SK-N-SH treated with all-trans-retinoic acid at 6 μM for 48 hours (cell line): Measurements from ENCODE around the gene ALX3.

ENCODE experiments used
- ATAC-seq: fragments of 200-7000 bp; cut with Tn5 transposase; 3 replicates; pipeline ENCODE4 v1.9.1; 2020; ENCODE audit warnings: mild to moderate bottlenecking, moderate library complexity
- ARNTL ChIP-seq: fragments of 450-650 bp; formaldehyde crosslinking; IDR thresholded peaks from 2 replicates; pipeline ENCODE4 v1.5.0; 2020; ENCODE audit warnings: low read depth, mild to moderate bottlenecking, moderate library complexity, borderline replicate concordance
- BACH2 ChIP-seq: fragments of 250-450 bp; sonication (Bioruptor Pico); IDR thresholded peaks from 2 replicates; pipeline ENCODE4 v1.9.0; 2021; ENCODE audit warnings: mild to moderate bottlenecking, borderline replicate concordance
- CSDC2 ChIP-seq: fragments of 250-450 bp; sonication (Bioruptor Pico); IDR thresholded peaks from 2 replicates; pipeline ENCODE4 v1.5.0; 2020; ENCODE audit warnings: mild to moderate bottlenecking, moderate library complexity
- ESRRG ChIP-seq: fragments of 250-450 bp; sonication (Bioruptor Pico); IDR thresholded peaks from 2 replicates; pipeline ENCODE4 v1.6.1; 2021; ENCODE audit warnings: mild to moderate bottlenecking
- GLIS3 ChIP-seq: fragments of 250-450 bp; sonication (Bioruptor Pico); IDR thresholded peaks from 2 replicates; pipeline ENCODE4 v1.5.0; 2020; ENCODE audit warnings: mild to moderate bottlenecking, moderate library complexity
- OSR1 ChIP-seq: fragments of 250-450 bp; sonication (Bioruptor Pico); IDR thresholded peaks from 2 replicates; pipeline ENCODE4 v1.8.0; 2022; ENCODE audit warnings: moderate library complexity, mild to moderate bottlenecking, inconsistent platforms
- PPARA ChIP-seq: fragments of 250-450 bp; sonication (Bioruptor Pico); IDR thresholded peaks from 2 replicates; pipeline ENCODE4 v1.5.0; 2020; ENCODE audit warnings: mild to moderate bottlenecking, borderline replicate concordance
- RARB ChIP-seq: fragments of 250-450 bp; sonication (Bioruptor Pico); IDR thresholded peaks from 2 replicates; pipeline ENCODE4 v1.8.0; 2021; ENCODE audit warnings: mild to moderate bottlenecking, moderate library complexity
- SNAI2 ChIP-seq: fragments of 250-450 bp; sonication (Bioruptor Pico); IDR thresholded peaks from 2 replicates; pipeline ENCODE4 v1.5.0; 2020; ENCODE audit warnings: mild to moderate bottlenecking, moderate library complexity
- TCF4 ChIP-seq: fragments of 250-450 bp; sonication (Bioruptor Pico); IDR thresholded peaks from 2 replicates; pipeline ENCODE4 v1.8.0; 2021; ENCODE audit warnings: mild to moderate bottlenecking, moderate library complexity, borderline replicate concordance
- TOX ChIP-seq: fragments of 250-450 bp; sonication (Bioruptor Pico); IDR thresholded peaks from 2 replicates; pipeline ENCODE4 v1.8.0; 2021; ENCODE audit warnings: mild to moderate bottlenecking, moderate library complexity, borderline replicate concordance
- ZC3H10 ChIP-seq: fragments of 250-450 bp; sonication (Bioruptor Pico); IDR thresholded peaks from 2 replicates; pipeline ENCODE4 v1.5.1; 2021; ENCODE audit warnings: mild to moderate bottlenecking, moderate library complexity
- ZFP3 ChIP-seq: fragments of 250-450 bp; sonication (Bioruptor Pico); IDR thresholded peaks from 2 replicates; pipeline ENCODE4 v1.5.0; 2020; ENCODE audit warnings: mild to moderate bottlenecking, moderate library complexity
- ZFP30 ChIP-seq: fragments of 450-650 bp; formaldehyde crosslinking; IDR thresholded peaks from 2 replicates; pipeline ENCODE4 v1.5.0; 2022; ENCODE audit warnings: mild to moderate bottlenecking, moderate library complexity
- ZNF565 ChIP-seq: fragments of 450-650 bp; formaldehyde crosslinking; conservative IDR thresholded peaks from 2 replicates; pipeline ENCODE4 v1.5.0; 2020; ENCODE audit warnings: low read depth, mild to moderate bottlenecking, moderate library complexity
- ZNF70 ChIP-seq: fragments of 450-650 bp; formaldehyde crosslinking; IDR thresholded peaks from 2 replicates; pipeline ENCODE4 v1.5.0; 2020; ENCODE audit warnings: mild to moderate bottlenecking, moderate library complexity
- ZNF8 ChIP-seq: fragments of 450-650 bp; formaldehyde crosslinking; IDR thresholded peaks from 2 replicates; pipeline ENCODE4 v1.5.0; 2020; ENCODE audit warnings: mild to moderate bottlenecking, moderate library complexity
- TF ChIP-seq, protein P1 (sequence below): fragments of 250-450 bp; sonication (Bioruptor Pico); IDR thresholded peaks from 2 replicates; pipeline ENCODE4 v1.5.0; 2020; ENCODE audit warnings: mild to moderate bottlenecking, moderate library complexity
- TF ChIP-seq, protein P2 (sequence below): fragments of 250-450 bp; sonication (Bioruptor Pico); IDR thresholded peaks from 2 replicates; pipeline ENCODE4 v1.5.1; 2021; ENCODE audit warnings: mild to moderate bottlenecking, moderate library complexity
- TF ChIP-seq, protein P3 (sequence below): fragments of 250-450 bp; sonication (Bioruptor Pico); IDR thresholded peaks from 2 replicates; pipeline ENCODE4 v1.5.1; 2020; ENCODE audit warnings: low read depth, mild to moderate bottlenecking, moderate library complexity
- TF ChIP-seq, protein P4 (sequence below): fragments of 250-450 bp; sonication (Bioruptor Pico); IDR thresholded peaks from 2 replicates; pipeline ENCODE4 v1.8.0; 2020; ENCODE audit warnings: mild to moderate bottlenecking, moderate library complexity, borderline replicate concordance

The ALX3 gene

DNA sequence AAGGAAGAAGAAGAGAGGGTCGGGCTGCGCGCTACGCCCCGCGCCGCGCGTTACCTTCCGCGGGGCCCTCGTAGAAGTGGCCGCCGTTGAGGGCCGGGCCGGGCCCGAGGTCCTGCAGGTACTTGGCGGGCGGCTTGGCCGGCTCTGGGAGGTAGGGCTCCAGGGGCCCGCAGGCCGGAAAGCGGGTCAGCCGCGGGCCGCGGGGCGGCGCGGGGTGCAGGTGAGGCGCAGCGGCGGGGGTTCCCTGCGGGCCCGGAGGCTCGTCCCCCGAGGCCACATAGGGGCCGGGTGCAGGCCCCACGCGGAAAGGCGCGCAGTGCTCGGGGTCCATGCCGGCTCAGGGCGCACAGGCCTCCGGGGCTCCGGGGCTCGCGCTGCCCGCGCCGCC, 196 bp downstream of the ALX3 start (continued):
- TF ChIP-seq GLIS3 (no peak), ZC3H10 (CRISPR knock-in tag) (no peak), ZNF565 (no peak), PPARA (CRISPR knock-in tag) (no peak), TOX (no peak), SNAI2 (CRISPR knock-in tag) (no peak), ZNF8 (no peak)
- TF ChIP-seq, protein P1, sequence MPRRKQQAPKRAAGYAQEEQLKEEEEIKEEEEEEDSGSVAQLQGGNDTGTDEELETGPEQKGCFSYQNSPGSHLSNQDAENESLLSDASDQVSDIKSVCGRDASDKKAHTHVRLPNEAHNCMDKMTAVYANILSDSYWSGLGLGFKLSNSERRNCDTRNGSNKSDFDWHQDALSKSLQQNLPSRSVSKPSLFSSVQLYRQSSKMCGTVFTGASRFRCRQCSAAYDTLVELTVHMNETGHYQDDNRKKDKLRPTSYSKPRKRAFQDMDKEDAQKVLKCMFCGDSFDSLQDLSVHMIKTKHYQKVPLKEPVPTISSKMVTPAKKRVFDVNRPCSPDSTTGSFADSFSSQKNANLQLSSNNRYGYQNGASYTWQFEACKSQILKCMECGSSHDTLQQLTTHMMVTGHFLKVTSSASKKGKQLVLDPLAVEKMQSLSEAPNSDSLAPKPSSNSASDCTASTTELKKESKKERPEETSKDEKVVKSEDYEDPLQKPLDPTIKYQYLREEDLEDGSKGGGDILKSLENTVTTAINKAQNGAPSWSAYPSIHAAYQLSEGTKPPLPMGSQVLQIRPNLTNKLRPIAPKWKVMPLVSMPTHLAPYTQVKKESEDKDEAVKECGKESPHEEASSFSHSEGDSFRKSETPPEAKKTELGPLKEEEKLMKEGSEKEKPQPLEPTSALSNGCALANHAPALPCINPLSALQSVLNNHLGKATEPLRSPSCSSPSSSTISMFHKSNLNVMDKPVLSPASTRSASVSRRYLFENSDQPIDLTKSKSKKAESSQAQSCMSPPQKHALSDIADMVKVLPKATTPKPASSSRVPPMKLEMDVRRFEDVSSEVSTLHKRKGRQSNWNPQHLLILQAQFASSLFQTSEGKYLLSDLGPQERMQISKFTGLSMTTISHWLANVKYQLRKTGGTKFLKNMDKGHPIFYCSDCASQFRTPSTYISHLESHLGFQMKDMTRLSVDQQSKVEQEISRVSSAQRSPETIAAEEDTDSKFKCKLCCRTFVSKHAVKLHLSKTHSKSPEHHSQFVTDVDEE (CRISPR knock-in tag), result no peak

DNA sequence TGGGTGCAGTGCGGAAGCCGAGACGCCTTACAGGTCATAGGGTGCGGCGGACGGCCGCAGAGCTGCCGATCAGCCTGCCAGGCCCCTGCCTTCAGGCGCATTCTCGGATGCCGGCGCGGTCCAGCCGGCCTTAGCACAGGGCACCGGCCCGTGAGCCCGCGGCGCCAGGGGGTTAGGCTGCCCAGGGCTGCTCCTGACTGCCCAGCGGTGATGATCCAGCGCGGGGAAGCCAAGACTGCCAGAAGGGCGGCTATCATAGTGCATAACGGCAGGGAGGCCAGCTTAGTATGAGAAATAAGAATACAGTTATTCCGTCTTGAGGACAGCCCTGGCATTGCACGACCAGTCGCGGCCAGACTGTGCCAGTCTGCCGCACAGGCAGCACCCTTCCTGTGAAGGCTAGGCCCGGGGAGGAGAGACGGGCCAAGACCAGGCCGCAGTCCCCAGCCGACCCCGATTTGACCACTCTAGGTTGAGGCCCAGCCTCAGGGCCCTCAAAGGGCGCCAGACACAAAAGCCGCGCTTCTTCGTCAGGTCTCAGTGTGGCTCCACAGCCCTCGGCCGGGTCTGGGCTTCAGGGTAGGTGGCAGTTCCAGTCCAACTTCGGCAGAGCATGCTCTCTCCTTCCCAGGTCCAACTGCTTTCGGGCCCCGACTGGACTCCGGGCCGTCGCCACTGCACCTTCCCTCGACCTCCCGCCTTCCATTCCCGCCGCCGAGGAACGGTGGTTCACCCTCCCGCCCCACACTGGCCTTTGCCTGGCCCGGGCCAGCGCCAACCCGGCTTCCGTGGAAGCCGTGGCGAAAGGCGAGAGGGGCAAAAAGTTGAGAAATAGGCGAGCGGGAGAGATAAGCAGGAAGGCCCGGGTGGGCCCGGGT, 829 bp downstream of the ALX3 start:
- no peak for TF ChIP-seq TCF4 (CRISPR knock-in tag)
- no peak for TF ChIP-seq CSDC2 (CRISPR knock-in tag)
- TF ChIP-seq, protein P2, sequence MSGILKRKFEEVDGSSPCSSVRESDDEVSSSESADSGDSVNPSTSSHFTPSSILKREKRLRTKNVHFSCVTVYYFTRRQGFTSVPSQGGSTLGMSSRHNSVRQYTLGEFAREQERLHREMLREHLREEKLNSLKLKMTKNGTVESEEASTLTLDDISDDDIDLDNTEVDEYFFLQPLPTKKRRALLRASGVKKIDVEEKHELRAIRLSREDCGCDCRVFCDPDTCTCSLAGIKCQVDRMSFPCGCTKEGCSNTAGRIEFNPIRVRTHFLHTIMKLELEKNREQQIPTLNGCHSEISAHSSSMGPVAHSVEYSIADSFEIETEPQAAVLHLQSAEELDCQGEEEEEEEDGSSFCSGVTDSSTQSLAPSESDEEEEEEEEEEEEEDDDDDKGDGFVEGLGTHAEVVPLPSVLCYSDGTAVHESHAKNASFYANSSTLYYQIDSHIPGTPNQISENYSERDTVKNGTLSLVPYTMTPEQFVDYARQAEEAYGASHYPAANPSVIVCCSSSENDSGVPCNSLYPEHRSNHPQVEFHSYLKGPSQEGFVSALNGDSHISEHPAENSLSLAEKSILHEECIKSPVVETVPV (CRISPR knock-in tag), result no peak
- TF ChIP-seq ZNF565, result no peak
- TF ChIP-seq OSR1 (CRISPR knock-in tag), result no peak
- TF ChIP-seq, protein P3, sequence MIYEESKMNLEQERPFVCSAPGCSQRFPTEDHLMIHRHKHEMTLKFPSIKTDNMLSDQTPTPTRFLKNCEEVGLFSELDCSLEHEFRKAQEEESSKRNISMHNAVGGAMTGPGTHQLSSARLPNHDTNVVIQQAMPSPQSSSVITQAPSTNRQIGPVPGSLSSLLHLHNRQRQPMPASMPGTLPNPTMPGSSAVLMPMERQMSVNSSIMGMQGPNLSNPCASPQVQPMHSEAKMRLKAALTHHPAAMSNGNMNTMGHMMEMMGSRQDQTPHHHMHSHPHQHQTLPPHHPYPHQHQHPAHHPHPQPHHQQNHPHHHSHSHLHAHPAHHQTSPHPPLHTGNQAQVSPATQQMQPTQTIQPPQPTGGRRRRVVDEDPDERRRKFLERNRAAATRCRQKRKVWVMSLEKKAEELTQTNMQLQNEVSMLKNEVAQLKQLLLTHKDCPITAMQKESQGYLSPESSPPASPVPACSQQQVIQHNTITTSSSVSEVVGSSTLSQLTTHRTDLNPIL (CRISPR knock-in tag), result no peak
- TF ChIP-seq, protein P1 (CRISPR knock-in tag), result no peak
- no peak for TF ChIP-seq ZC3H10 (CRISPR knock-in tag)
- no peak for TF ChIP-seq ZNF70 (CRISPR knock-in tag)
- TF ChIP-seq TOX, result no peak
- no peak for TF ChIP-seq PPARA (CRISPR knock-in tag)
- TF ChIP-seq BACH2 (CRISPR knock-in tag), result no peak
- TF ChIP-seq RARB (CRISPR knock-in tag), result no peak
- no peak for TF ChIP-seq ARNTL (CRISPR knock-in tag)
- no peak for TF ChIP-seq ZFP30 (CRISPR knock-in tag)
- no peak for ATAC-seq

DNA sequence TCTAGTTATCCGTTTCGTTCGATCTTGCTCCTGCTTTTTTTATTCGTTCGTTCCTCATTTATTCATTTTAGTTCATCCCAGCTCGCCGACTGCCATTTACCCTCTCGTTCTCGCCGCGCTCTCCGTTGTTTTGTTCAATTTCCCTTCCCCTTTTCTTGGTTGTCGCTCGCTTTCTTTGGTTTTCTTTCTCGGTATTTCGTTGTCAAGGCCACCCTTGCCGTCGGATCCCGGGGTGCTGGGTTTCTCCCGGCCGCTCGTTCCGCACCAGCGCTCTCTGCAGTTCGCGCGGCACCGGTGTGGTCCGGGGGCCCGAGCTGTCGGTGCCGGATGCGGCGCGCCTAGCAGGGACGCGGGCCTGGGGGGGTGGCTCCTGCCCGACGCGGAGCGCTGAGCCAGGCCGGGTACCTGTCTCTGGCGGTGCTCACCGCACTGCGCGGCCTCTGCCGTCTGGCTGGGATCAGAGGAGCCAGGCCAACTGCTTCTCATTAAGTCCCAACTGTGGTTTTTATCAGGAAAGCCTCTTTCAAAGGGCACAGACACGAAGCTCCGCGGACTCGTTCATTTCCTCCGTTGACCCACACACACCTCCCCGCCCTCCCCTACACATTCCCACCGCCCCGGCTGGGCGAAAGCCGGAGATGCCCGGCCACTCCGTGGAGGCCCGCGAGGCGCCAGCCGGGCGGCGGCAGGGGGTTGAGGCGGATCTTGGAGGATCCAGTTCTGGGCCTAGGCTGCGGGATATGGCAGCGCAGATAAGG, 1.6 kb downstream of the ALX3 start:
- no peak; the same call in 2 of the 3 replicates for ATAC-seq
- no peak for TF ChIP-seq RARB (CRISPR knock-in tag)
- TF ChIP-seq SNAI2 (CRISPR knock-in tag), result no peak
- TF ChIP-seq ZFP3, result no peak
- TF ChIP-seq PPARA (CRISPR knock-in tag), result no peak
- TF ChIP-seq ESRRG, result no peak
- TF ChIP-seq ZNF70 (CRISPR knock-in tag), result no peak
- TF ChIP-seq, protein P1 (CRISPR knock-in tag), result no peak
- no peak for TF ChIP-seq TCF4 (CRISPR knock-in tag)
- no peak for TF ChIP-seq CSDC2 (CRISPR knock-in tag)
- TF ChIP-seq ZC3H10 (CRISPR knock-in tag), result no peak
- TF ChIP-seq ZNF8, result no peak
- no peak for TF ChIP-seq ZFP30 (CRISPR knock-in tag)
- no peak for TF ChIP-seq ZNF565
- TF ChIP-seq OSR1 (CRISPR knock-in tag), result no peak
- TF ChIP-seq ARNTL (CRISPR knock-in tag), result no peak
- TF ChIP-seq, protein P4, sequence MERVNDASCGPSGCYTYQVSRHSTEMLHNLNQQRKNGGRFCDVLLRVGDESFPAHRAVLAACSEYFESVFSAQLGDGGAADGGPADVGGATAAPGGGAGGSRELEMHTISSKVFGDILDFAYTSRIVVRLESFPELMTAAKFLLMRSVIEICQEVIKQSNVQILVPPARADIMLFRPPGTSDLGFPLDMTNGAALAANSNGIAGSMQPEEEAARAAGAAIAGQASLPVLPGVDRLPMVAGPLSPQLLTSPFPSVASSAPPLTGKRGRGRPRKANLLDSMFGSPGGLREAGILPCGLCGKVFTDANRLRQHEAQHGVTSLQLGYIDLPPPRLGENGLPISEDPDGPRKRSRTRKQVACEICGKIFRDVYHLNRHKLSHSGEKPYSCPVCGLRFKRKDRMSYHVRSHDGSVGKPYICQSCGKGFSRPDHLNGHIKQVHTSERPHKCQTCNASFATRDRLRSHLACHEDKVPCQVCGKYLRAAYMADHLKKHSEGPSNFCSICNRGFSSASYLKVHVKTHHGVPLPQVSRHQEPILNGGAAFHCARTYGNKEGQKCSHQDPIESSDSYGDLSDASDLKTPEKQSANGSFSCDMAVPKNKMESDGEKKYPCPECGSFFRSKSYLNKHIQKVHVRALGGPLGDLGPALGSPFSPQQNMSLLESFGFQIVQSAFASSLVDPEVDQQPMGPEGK (CRISPR knock-in tag), result no peak
